ENCODE measurements around the gene CELSR1. TPM values are rescaled to one million over a fixed set of nuclear protein-coding genes. Genes with fewer than 3 reads are reported as not detected.

Gene CELSR1
- total RNA-seq, 1 experiment from 2014 or later = 19.6 TPM

- no peaks in the 10 kb centered on the region for H3K36me3 ChIP-seq (ENCODE audit: control insufficient read depth in 1 of 2, insufficient read depth in 2 of 2, low read length in 2 of 2)
- no peaks in the 10 kb centered on the region for H4K20me1 ChIP-seq (ENCODE audit: insufficient read depth)
- peak overlapping the region; percentile 85 for H3K4me2 ChIP-seq (ENCODE audit: low read length)
- H3K4me3 ChIP-seq (replicated peaks in 1 of 2; ENCODE audit: low read depth in 1 of 2, low read length in 2 of 2) = peak overlapping the region in 1 of 2 experiments; percentile 47; a peak in 2 of 4 replicates
- no peaks in the 10 kb centered on the region for H3K27me3 ChIP-seq (ENCODE audit: insufficient read depth, low read length)
- peak; percentile 8 for ATAC-seq
- POLR2A ChIA-PET = interaction anchor here (1.0 to 2.1 kb wide), 5 partner anchors 11 to 198 kb away, joined by 3 to 14 read pairs (median 3); partner anchors contain the start of gene TBC1D22A
- BruUV-seq (replicated peaks) = no TSS peak
- CTCF ChIA-PET = interaction anchor here (0.6 to 2.3 kb wide), 23 partner anchors 10 to 432 kb away, joined by 3 to 20 read pairs (median 7); partner anchors contain the start of genes CERK, TBC1D22A and TRMU
- peaks cover 19 to 32% of the 10 kb centered on the region in 2 experiments for H3K4me1 ChIP-seq (ENCODE audit: control insufficient read depth in 1 of 2, insufficient read depth in 2 of 2, low read length in 2 of 2)
- H3K9me3 ChIP-seq (ENCODE audit: control insufficient read depth in 1 of 2, insufficient read depth in 1 of 2, low read depth in 1 of 2, low read length in 2 of 2) = no peaks in the 10 kb centered on the region
- peak overlapping the region; percentile 51 for H3K9ac ChIP-seq (ENCODE audit: low read length)
- TF ChIP-seq ZBTB33 (IDR thresholded peaks at IDR 0.05; ENCODE audit: extremely low read depth, insufficient replicate concordance, low read length) (no peak), EZH2 (IDR thresholded peaks at IDR 0.05) (no peak), TCF7L2 (IDR thresholded peaks at IDR 0.05; ENCODE audit: borderline replicate concordance, extremely low read depth, insufficient read depth, insufficient read length) (no peak), RAD21 (IDR thresholded peaks at IDR 0.05; ENCODE audit: low read depth) (no peak), JUND (IDR thresholded peaks at IDR 0.05) (no peak), EGR1 (IDR thresholded peaks at IDR 0.05; ENCODE audit: low read depth) (no peak), SIN3A (IDR thresholded peaks at IDR 0.05; ENCODE audit: low read depth) (no peak), SP1 (IDR thresholded peaks at IDR 0.05; ENCODE audit: low read depth) (no peak)
- H3K27ac ChIP-seq (ENCODE audit: low read depth, low read length) = peak overlapping the region; percentile 81
- H3K9me2 ChIP-seq (ENCODE audit: insufficient read depth) = no peaks in the 10 kb centered on the region
- RAD21 ChIA-PET (ENCODE audit: low non-redundant PET in 1 of 2, low total read pairs in 2 of 2, uncharacterized antibody in 2 of 2, unreplicated experiment in 2 of 2) = interaction anchor here (0.6 to 1.5 kb wide), 7 partner anchors 118 to 239 kb away, joined by 3 to 7 read pairs (median 3); no protein-coding TSS in a partner anchor
- DNase-seq (ENCODE audit: low read depth, low spot score) = no peak
- no peaks in the 10 kb centered on the region for H3K79me2 ChIP-seq (ENCODE audit: insufficient read depth, low read length)
- H2AFZ ChIP-seq (ENCODE audit: low read depth, low read length, poor library complexity, severe bottlenecking) = no peak overlapping the region
- intact Hi-C loops (cut with micrococcal nuclease) = loop anchor here (5.0 kb wide), 3 partner anchors 98 to 238 kb away; partner anchors contain the start of gene CERK
These were observed 26.8 kb upstream of the CELSR1 start for GRCh38 chr22:46564084-46564714.
